HepG2 (cell line): ENCODE results near the gene RPL26.

ENCODE experiments used
- BORCS8-MEF2B ChIP-seq: sonication (generic); formaldehyde crosslinking; IDR thresholded peaks from 2 replicates; pipeline ENCODE4 v1.8.0; 2022; ENCODE audit warnings: mild to moderate bottlenecking, missing genetic modification reagents
- CTCF ChIP-seq: sonication (generic); formaldehyde crosslinking; IDR thresholded peaks from 2 replicates; pipeline ENCODE4 v1.5.0; 2020; ENCODE audit warnings: mild to moderate bottlenecking, missing genetic modification reagents, moderate library complexity
- FOSL2 ChIP-seq: sonication (generic); formaldehyde crosslinking; IDR thresholded peaks from 2 replicates; pipeline ENCODE4 v1.4.0; 2020; ENCODE audit warnings: missing genetic modification reagents
- POLR2AphosphoS5 ChIP-seq: IDR thresholded peaks from 2 replicates; pipeline ENCODE4 v1.6.1; 2012; ENCODE audit warnings: low read depth, low read length
- PRPF4 ChIP-seq: fragments of 200-400 bp; formaldehyde crosslinking; IDR thresholded peaks from 2 replicates; pipeline ENCODE4 v1.6.1; 2016; ENCODE audit warnings: low read length, low read depth; ENCODE audit not compliant: poor library complexity, severe bottlenecking
- PTBP1 ChIP-seq: fragments of 200-400 bp; formaldehyde crosslinking; IDR thresholded peaks from 2 replicates; pipeline ENCODE4 v1.6.1; 2018; ENCODE audit warnings: low read length, low read depth; ENCODE audit not compliant: poor library complexity, severe bottlenecking
- TBL1XR1 ChIP-seq: fragments of 150-350 bp; IDR thresholded peaks from 2 replicates; pipeline ENCODE4 v1.6.1; 2014; ENCODE audit warnings: borderline replicate concordance, low read length; ENCODE audit not compliant: partially characterized antibody
- ZBTB26 ChIP-seq: IDR thresholded peaks from 2 replicates; pipeline ENCODE4 v1.6.1; 2016; ENCODE audit warnings: missing compliant biosample characterization, missing genetic modification reagents, borderline replicate concordance
- ZBTB43 ChIP-seq: sonication (generic); formaldehyde crosslinking; conservative IDR thresholded peaks from 2 replicates; pipeline ENCODE4 v1.4.0; 2020; ENCODE audit warnings: missing genetic modification reagents
- ZNF772 ChIP-seq: sonication (generic); formaldehyde crosslinking; IDR thresholded peaks from 2 replicates; pipeline ENCODE4 v1.5.0; 2020; ENCODE audit warnings: mild to moderate bottlenecking, missing genetic modification reagents

- TF ChIP-seq BORCS8-MEF2B (CRISPR knock-in tag) (no peak), FOSL2 (CRISPR knock-in tag) (no peak), ZNF772 (CRISPR knock-in tag) (no peak), PTBP1 (no peak), ZBTB43 (no peak), TBL1XR1 (no peak), ZBTB26 (CRISPR knock-in tag) (no peak), CTCF (no peak), POLR2AphosphoS5 (no peak), PRPF4 (no peak)
Measured at GRCh38 chr17:8341456-8341855, 41.5 kb downstream of the RPL26 start.
